SK-N-SH (cell line): Measurements from ENCODE around the gene CEP57L1. TPM values are rescaled to one million over a fixed set of nuclear protein-coding genes. Genes with fewer than 3 reads are reported as not detected.

ENCODE experiments used
- CTCF ChIA-PET: fragments of 300-600, 350-600 bp; formaldehyde crosslinking; extraction: SDS; loops from one replicate; lab custom pipeline; 2021; lab: Yijun Ruan, JAX
- POLR2A ChIA-PET: fragments of 350-600 bp; sonication (Branson Sonifier 250); formaldehyde crosslinking; extraction: SDS; loops from one replicate; lab custom pipeline; 2020; ENCODE audit warnings: antibody characterized with exemption, inconsistent platforms; lab: Yijun Ruan, JAX
- DNase-seq: peaks from one replicate; pipeline ENCODE4 v3.0.0; 2012
- H2AFZ ChIP-seq: fragments of 200-600 bp; sonication (generic); 2 replicates; pipeline ENCODE4 v1.8.1; 2016; ENCODE audit warnings: antibody characterized with exemption, mild to moderate bottlenecking, low read depth
- H3F3A ChIP-seq: fragments of 200-600 bp; sonication (generic); replicated peaks from 2 replicates; pipeline ENCODE3; 2016; ENCODE audit warnings: antibody characterized with exemption, mild to moderate bottlenecking; ENCODE audit not compliant: insufficient read depth
- H3K27ac ChIP-seq, 2 experiments: fragments of 200-500 bp in 1 of 2; fragments of 200-600 bp in 1 of 2; sonication (Bioruptor generic) in 1 of 2; sonication (generic), shearing (Covaris generic) in 1 of 2; 2 replicates each; pipeline versions ENCODE4 v1.5.1 to v1.6.1; 2014 to 2016; ENCODE audit warnings: low read depth in 2 of 2, inconsistent platforms in 1 of 2, low read length in 1 of 2, mild to moderate bottlenecking in 1 of 2, mixed read lengths in 1 of 2
- H3K27me3 ChIP-seq: fragments of 200-600 bp; sonication (generic), shearing (Covaris generic); 2 replicates; pipeline ENCODE4 v1.6.1; 2016; ENCODE audit warnings: mixed run types; ENCODE audit not compliant: insufficient read depth
- H3K36me3 ChIP-seq, 2 experiments: fragments of 200-500 bp in 1 of 2; fragments of 200-600 bp in 1 of 2; sonication (Bioruptor generic) in 1 of 2; sonication (generic) in 1 of 2; replicated peaks in 1 of 2; 2 replicates each; pipeline versions ENCODE3 to v1.5.1; 2014 to 2016; ENCODE audit warnings: low read length in 1 of 2, mild to moderate bottlenecking in 1 of 2; ENCODE audit not compliant: insufficient read depth in 2 of 2, control insufficient read depth in 1 of 2
- H3K4me1 ChIP-seq, 2 experiments: fragments of 200-500 bp in 1 of 2; fragments of 200-600 bp in 1 of 2; sonication (Bioruptor generic) in 1 of 2; sonication (generic), shearing (Covaris generic) in 1 of 2; 2 replicates each; pipeline versions ENCODE4 v1.5.1 to v1.6.1; 2014 to 2016; ENCODE audit warnings: low read depth in 1 of 2, low read length in 1 of 2, mixed run types in 1 of 2; ENCODE audit not compliant: insufficient read depth in 2 of 2, control insufficient read depth in 1 of 2
- H3K4me2 ChIP-seq: fragments of 200-600 bp; sonication (generic), shearing (Covaris generic); 2 replicates; pipeline ENCODE4 v1.6.1; 2017; ENCODE audit warnings: mixed run types
- H3K4me3 ChIP-seq, 2 experiments: fragments of 200-500 bp in 1 of 2; fragments of 200-600 bp in 1 of 2; sonication (Bioruptor generic) in 1 of 2; sonication (generic), shearing (Covaris generic) in 1 of 2; 2 replicates each; pipeline versions ENCODE4 v1.5.1 to v1.8.1; 2014 to 2016; ENCODE audit warnings: low read depth in 2 of 2, inconsistent platforms in 1 of 2, low read length in 1 of 2, mild to moderate bottlenecking in 1 of 2, mixed read lengths in 1 of 2, moderate library complexity in 1 of 2
- H3K79me2 ChIP-seq: fragments of 200-600 bp; sonication (generic); 2 replicates; pipeline ENCODE4 v1.8.1; 2017; ENCODE audit warnings: mild to moderate bottlenecking; ENCODE audit not compliant: insufficient read depth
- H3K9ac ChIP-seq: fragments of 200-600 bp; sonication (generic); 2 replicates; pipeline ENCODE4 v1.6.1; 2017; ENCODE audit warnings: mixed run types
- H3K9me2 ChIP-seq: fragments of 200-600 bp; sonication (generic); 2 replicates; pipeline ENCODE4 v1.6.1; 2017; ENCODE audit warnings: mixed run types
- H3K9me3 ChIP-seq: fragments of 200-600 bp; sonication (generic); 2 replicates; pipeline ENCODE4 v1.6.1; 2017; ENCODE audit warnings: mixed run types, mild to moderate bottlenecking, moderate library complexity
- H4K20me1 ChIP-seq: fragments of 200-600 bp; sonication (generic); 2 replicates; pipeline ENCODE4 v1.6.1; 2017; ENCODE audit warnings: mild to moderate bottlenecking, mixed run types; ENCODE audit not compliant: insufficient read depth
- CHD2 ChIP-seq: fragments of 150-350 bp; IDR thresholded peaks from 2 replicates; pipeline ENCODE4 v1.6.1; 2018; ENCODE audit warnings: low read length; ENCODE audit not compliant: partially characterized antibody
- EP300 ChIP-seq, 2 experiments: IDR thresholded peaks; 2 replicates each; pipeline versions ENCODE4 v1.4.0 to v1.6.1; 2012; ENCODE audit warnings: borderline replicate concordance in 1 of 2, low read depth in 1 of 2, low read length in 1 of 2
- FOXM1 ChIP-seq: IDR thresholded peaks from 2 replicates; pipeline ENCODE4 v1.4.0; 2012; ENCODE audit warnings: low read depth, mild to moderate bottlenecking
- GATA2 ChIP-seq: sonication (generic); formaldehyde crosslinking; IDR thresholded peaks from 2 replicates; pipeline ENCODE4 v1.5.0; 2020; ENCODE audit warnings: mild to moderate bottlenecking, missing genetic modification reagents
- NFIC ChIP-seq: IDR thresholded peaks from 2 replicates; pipeline ENCODE4 v1.4.0; 2012; ENCODE audit warnings: borderline replicate concordance
- NRF1 ChIP-seq: IDR thresholded peaks from 2 replicates; pipeline ENCODE4 v1.6.1; 2012; ENCODE audit warnings: low read depth, mild to moderate bottlenecking, low read length
- RAD21 ChIP-seq: IDR thresholded peaks from 2 replicates; pipeline ENCODE4 v1.6.1; 2012; ENCODE audit warnings: mild to moderate bottlenecking, low read length
- RCOR1 ChIP-seq: fragments of 150-350 bp; IDR thresholded peaks from 2 replicates; pipeline ENCODE4 v1.6.1; 2017; ENCODE audit warnings: antibody characterized with exemption, low read length
- TCF12 ChIP-seq: IDR thresholded peaks from 2 replicates; pipeline ENCODE4 v1.4.0; 2012
- YY1 ChIP-seq: IDR thresholded peaks from 2 replicates; pipeline ENCODE4 v1.4.0; 2012; ENCODE audit warnings: low read depth, mild to moderate bottlenecking
- WGBS: methylation state at CpG from one replicate; pipeline ENCODE4 v1.1.6; 2017; ENCODE audit warnings: low lambda C conversion rate; 5-methylcytosine and 5-hydroxymethylcytosine counted together
- polyA plus RNA-seq, 3 experiments: library from polyadenylated mRNA; depleted of rRNA; stranded (reverse); fragments of >200 nt; gene quantifications; 2 replicates each; pipeline ENCODE4 v1.2.3, GENCODE V29; 2012
- TF ChIP-seq, protein P1 (sequence below): IDR thresholded peaks from 2 replicates; pipeline ENCODE4 v1.4.0; 2012; ENCODE audit warnings: low read depth, borderline replicate concordance
- TF ChIP-seq, protein P2 (sequence below): IDR thresholded peaks from 2 replicates; pipeline ENCODE4; 2012
- TF ChIP-seq, protein P3 (sequence below): IDR thresholded peaks from 2 replicates; pipeline ENCODE4 v1.4.0; 2012; ENCODE audit warnings: low read depth, borderline replicate concordance
- TF ChIP-seq, protein P4 (sequence below): fragments of 150-350 bp; IDR thresholded peaks from 2 replicates; pipeline ENCODE4 v1.6.1; 2016; ENCODE audit warnings: mild to moderate bottlenecking, low read depth, low read length
- TF ChIP-seq, protein P5 (sequence below): fragments of 150-350 bp; IDR thresholded peaks from 2 replicates; pipeline ENCODE4 v1.6.1; 2017; ENCODE audit warnings: antibody characterized with exemption, low read length, low read depth, borderline replicate concordance
- TF ChIP-seq, protein P6 (sequence below): fragments of 200-600 bp; sonication (generic); IDR thresholded peaks from 2 replicates; pipeline ENCODE4 v1.6.1; 2017; ENCODE audit warnings: antibody characterized with exemption, mild to moderate bottlenecking, moderate library complexity

The CEP57L1 gene
- polyA plus RNA-seq, 1 of the 3 experiments (the other 2 are of a cell fraction), result 7.3 TPM

DNA sequence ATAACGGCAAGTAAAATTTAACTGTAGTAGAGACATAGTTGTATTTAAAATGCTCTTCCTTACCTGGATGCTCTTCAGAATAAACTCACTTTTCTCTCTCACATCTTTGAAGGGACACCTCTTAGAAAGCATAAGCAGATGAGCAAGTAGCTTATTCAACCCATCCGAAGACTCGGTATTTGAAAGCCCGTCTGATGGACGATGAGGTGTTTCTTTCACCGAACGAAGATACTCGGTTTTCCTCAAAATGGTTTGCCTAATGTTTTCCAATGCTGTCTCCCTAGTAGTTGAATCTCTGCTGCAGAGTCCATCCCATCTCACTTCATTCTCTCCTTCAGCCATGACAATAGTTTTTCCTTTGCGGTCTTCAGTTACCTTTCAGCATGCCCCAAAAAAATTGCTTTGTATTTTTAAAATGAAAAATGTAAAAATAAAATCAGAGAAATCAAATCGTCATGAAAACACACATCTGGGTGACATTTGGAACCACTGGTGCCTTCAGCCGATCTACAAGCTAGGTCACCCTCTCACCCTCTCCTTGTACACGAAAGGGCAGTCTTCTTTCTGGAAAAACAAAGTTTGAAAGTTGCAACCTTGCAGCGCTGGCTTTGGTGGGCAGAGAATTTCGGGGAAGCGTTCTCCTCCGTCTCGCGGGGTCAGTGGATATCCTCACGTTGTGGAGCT lies 1.4 kb upstream of the CEP57L1 start:
- H3K9me3 ChIP-seq, result no peaks in the 10 kb centered on the region
- no peaks in the 10 kb centered on the region for H3K9me2 ChIP-seq
- POLR2A ChIA-PET, result interaction anchor here (0.6 to 1.3 kb wide), 11 partner anchors 11 to 1781 kb away, joined by 3 to 10 read pairs (median 3); partner anchors contain the start of genes PPIL6 and SMPD2
- peak overlapping the region; percentile 99; a peak in 3 of 4 replicates for H3K27ac ChIP-seq
- H3K4me3 ChIP-seq, result peak overlapping the region; percentile 96
- peaks cover 0 to 4% of the 10 kb centered on the region in 2 experiments for H3K36me3 ChIP-seq
- H3K9ac ChIP-seq, result peak overlapping the region; percentile 97
- peaks cover 14% of the 10 kb centered on the region; the same call in 1 of the 2 replicates for H4K20me1 ChIP-seq
- no peak for DNase-seq
- H2AFZ ChIP-seq, result peak overlapping the region; percentile 82
- H3K4me1 ChIP-seq, result peaks cover 5 to 15% of the 10 kb centered on the region in 2 experiments; a peak in 2 of 4 replicates
- no peaks in the 10 kb centered on the region for H3K27me3 ChIP-seq
- H3K4me2 ChIP-seq, result peak overlapping the region; percentile 82
- TF ChIP-seq TCF12, result no peak
- TF ChIP-seq CHD2, result peak; percentile 80
- TF ChIP-seq, protein P1, sequence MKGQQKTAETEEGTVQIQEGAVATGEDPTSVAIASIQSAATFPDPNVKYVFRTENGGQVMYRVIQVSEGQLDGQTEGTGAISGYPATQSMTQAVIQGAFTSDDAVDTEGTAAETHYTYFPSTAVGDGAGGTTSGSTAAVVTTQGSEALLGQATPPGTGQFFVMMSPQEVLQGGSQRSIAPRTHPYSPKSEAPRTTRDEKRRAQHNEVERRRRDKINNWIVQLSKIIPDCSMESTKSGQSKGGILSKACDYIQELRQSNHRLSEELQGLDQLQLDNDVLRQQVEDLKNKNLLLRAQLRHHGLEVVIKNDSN, result no peak
- TF ChIP-seq, all 33 proteins: peak for 1
- H3F3A ChIP-seq, result peaks cover 5% of the 10 kb centered on the region
- CTCF ChIA-PET, result interaction anchor here (1.0 to 3.0 kb wide), 5 partner anchors 12 to 347 kb away, joined by 3 to 9 read pairs (median 4); partner anchors contain the start of genes PPIL6 and SMPD2
- 2% methylated on average over 19 of the region's 19 CpGs for WGBS
- H3K79me2 ChIP-seq, result peaks cover 80% of the 10 kb centered on the region

DNA sequence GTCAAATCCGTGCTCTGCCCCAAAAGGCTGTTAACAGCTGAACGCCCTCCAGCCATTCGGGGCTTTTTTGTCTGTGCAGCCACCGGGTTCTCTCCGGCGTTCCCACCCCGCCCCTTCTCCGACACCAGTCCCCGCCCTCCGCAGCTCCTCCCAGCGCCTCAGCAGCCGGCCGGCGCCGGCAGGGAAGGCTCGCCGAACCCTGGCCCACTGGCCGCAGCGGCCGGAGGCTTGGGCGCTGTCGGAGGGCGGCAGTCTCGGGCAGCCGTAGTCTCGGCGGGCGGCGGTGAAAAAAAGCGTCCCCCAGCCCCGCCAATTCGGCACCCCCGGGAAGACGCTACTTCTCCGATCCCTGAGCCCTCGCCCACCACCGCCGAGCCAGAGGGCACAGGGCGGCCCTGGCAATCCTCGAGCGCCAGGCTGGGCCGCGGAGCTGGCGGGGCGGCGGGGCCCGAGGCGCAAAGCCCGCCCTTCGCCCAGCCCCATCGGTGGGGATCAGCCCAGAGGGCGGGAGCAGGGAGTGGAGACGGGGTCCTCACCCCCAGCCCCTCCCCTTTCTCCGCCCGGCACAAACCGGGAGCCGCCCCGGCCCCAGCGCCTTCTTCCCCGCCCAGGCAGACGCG lies 781 bp upstream of the CEP57L1 start, which contains the start of gene SESN1:
SESN1 (minus strand) TSS at position 431 of the 620 bp plus-strand sequence. CDS start 773 bp downstream, outside the sequence.
- DNase-seq, result peak; percentile 97
- Histone ChIP-seq H3K4me3 (peak within 1 kb of the TSS; percentile 96), H3K9me3 (no peaks in the 10 kb centered on the region), H2AFZ (peak within 1 kb of the TSS; percentile 92), H3K36me3 (peaks cover 0 to 4% of the 10 kb centered on the region in 2 experiments), H3K4me1 (peaks cover 5 to 15% of the 10 kb centered on the region in 2 experiments; a peak in 2 of 4 replicates), H3K27ac (peak within 1 kb of the TSS; percentile 99), H3F3A (peaks cover 5% of the 10 kb centered on the region), H4K20me1 (peaks cover 14% of the 10 kb centered on the region; the same call in 1 of the 2 replicates), H3K27me3 (no peaks in the 10 kb centered on the region), H3K4me2 (peak within 1 kb of the TSS; percentile 91), H3K79me2 (peaks cover 80% of the 10 kb centered on the region), H3K9me2 (no peaks in the 10 kb centered on the region), H3K9ac (peak within 1 kb of the TSS; percentile 97)
- CTCF ChIA-PET, result interaction anchor here (1.0 to 3.0 kb wide), 6 partner anchors 11 to 346 kb away, joined by 3 to 9 read pairs (median 4); partner anchors contain the start of genes PPIL6 and SMPD2
- 0% methylated on average over 2 of the region's 62 CpGs for WGBS
- POLR2A ChIA-PET, result interaction anchor here (0.6 to 1.3 kb wide), 13 partner anchors 11 to 1780 kb away, joined by 3 to 10 read pairs (median 3); partner anchors contain the start of genes FOXO3, PPIL6 and SMPD2
- no peak for TF ChIP-seq RCOR1
- TF ChIP-seq, protein P2, sequence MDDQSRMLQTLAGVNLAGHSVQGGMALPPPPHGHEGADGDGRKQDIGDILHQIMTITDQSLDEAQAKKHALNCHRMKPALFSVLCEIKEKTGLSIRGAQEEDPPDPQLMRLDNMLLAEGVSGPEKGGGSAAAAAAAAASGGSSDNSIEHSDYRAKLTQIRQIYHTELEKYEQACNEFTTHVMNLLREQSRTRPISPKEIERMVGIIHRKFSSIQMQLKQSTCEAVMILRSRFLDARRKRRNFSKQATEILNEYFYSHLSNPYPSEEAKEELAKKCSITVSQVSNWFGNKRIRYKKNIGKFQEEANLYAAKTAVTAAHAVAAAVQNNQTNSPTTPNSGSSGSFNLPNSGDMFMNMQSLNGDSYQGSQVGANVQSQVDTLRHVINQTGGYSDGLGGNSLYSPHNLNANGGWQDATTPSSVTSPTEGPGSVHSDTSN, result no peak
- peak in 1 of 2 experiments; percentile 39; a peak in 2 of 4 replicates for TF ChIP-seq EP300 (IDR thresholded peaks at IDR 0.05; ENCODE audit: borderline replicate concordance in 1 of 2, low read depth in 1 of 2, low read length in 1 of 2)
- TF ChIP-seq, protein P3, sequence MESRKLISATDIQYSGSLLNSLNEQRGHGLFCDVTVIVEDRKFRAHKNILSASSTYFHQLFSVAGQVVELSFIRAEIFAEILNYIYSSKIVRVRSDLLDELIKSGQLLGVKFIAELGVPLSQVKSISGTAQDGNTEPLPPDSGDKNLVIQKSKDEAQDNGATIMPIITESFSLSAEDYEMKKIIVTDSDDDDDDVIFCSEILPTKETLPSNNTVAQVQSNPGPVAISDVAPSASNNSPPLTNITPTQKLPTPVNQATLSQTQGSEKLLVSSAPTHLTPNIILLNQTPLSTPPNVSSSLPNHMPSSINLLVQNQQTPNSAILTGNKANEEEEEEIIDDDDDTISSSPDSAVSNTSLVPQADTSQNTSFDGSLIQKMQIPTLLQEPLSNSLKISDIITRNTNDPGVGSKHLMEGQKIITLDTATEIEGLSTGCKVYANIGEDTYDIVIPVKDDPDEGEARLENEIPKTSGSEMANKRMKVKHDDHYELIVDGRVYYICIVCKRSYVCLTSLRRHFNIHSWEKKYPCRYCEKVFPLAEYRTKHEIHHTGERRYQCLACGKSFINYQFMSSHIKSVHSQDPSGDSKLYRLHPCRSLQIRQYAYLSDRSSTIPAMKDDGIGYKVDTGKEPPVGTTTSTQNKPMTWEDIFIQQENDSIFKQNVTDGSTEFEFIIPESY, result no peak
- TF ChIP-seq FOXM1, result no peak
- TF ChIP-seq, protein P4, sequence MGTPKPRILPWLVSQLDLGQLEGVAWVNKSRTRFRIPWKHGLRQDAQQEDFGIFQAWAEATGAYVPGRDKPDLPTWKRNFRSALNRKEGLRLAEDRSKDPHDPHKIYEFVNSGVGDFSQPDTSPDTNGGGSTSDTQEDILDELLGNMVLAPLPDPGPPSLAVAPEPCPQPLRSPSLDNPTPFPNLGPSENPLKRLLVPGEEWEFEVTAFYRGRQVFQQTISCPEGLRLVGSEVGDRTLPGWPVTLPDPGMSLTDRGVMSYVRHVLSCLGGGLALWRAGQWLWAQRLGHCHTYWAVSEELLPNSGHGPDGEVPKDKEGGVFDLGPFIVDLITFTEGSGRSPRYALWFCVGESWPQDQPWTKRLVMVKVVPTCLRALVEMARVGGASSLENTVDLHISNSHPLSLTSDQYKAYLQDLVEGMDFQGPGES, result no peak
- TF ChIP-seq, protein P5, sequence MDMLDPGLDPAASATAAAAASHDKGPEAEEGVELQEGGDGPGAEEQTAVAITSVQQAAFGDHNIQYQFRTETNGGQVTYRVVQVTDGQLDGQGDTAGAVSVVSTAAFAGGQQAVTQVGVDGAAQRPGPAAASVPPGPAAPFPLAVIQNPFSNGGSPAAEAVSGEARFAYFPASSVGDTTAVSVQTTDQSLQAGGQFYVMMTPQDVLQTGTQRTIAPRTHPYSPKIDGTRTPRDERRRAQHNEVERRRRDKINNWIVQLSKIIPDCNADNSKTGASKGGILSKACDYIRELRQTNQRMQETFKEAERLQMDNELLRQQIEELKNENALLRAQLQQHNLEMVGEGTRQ, result no peak
- TF ChIP-seq GATA2 (CRISPR knock-in tag), result no peak
- TF ChIP-seq TCF12, result no peak
- TF ChIP-seq NRF1, result no peak
- TF ChIP-seq RAD21, result no peak
- TF ChIP-seq, protein P6, sequence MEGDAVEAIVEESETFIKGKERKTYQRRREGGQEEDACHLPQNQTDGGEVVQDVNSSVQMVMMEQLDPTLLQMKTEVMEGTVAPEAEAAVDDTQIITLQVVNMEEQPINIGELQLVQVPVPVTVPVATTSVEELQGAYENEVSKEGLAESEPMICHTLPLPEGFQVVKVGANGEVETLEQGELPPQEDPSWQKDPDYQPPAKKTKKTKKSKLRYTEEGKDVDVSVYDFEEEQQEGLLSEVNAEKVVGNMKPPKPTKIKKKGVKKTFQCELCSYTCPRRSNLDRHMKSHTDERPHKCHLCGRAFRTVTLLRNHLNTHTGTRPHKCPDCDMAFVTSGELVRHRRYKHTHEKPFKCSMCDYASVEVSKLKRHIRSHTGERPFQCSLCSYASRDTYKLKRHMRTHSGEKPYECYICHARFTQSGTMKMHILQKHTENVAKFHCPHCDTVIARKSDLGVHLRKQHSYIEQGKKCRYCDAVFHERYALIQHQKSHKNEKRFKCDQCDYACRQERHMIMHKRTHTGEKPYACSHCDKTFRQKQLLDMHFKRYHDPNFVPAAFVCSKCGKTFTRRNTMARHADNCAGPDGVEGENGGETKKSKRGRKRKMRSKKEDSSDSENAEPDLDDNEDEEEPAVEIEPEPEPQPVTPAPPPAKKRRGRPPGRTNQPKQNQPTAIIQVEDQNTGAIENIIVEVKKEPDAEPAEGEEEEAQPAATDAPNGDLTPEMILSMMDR, result no peak
- no peak for TF ChIP-seq YY1
- no peak for TF ChIP-seq NFIC
